H1 (cell line): ENCODE measurements around the gene UVRAG. TPM values are rescaled to one million over a fixed set of nuclear protein-coding genes. Genes with fewer than 3 reads are reported as not detected.

Experiments
- CTCF ChIA-PET: fragments of 300-600 bp; sonication (Branson Sonifier 250); formaldehyde crosslinking; loops from one replicate; lab custom pipeline; 2021; ENCODE audit not compliant: partially characterized antibody; lab: Charles Lee
- POLR2A ChIA-PET: fragments of 300-600 bp; sonication (Branson Sonifier 250); formaldehyde crosslinking; loops from one replicate; lab custom pipeline; 2021; ENCODE audit warnings: inconsistent platforms; ENCODE audit not compliant: partially characterized antibody; lab: Charles Lee
- DNase-seq, 2 experiments: peaks; one replicate each; pipeline versions ENCODE4 v3.0.0 to v3.0.0-alpha.2; 2010 to 2022; ENCODE audit warnings: low spot score in 2 of 2, low read depth in 1 of 2, mixed read lengths in 1 of 2
- FAIRE-seq: peaks from 2 replicates; lab custom pipeline; 2011; peaks lifted over from hg19 to GRCh38; lab: Jason Lieb, UNC
- H2AFZ ChIP-seq: 2 replicates; pipeline ENCODE4 v1.8.1; 2012; ENCODE audit warnings: low read length, inconsistent platforms
- H2AK5ac ChIP-seq: 2 replicates; pipeline ENCODE4 v1.6.1; 2013; ENCODE audit warnings: low read depth, low read length
- H2BK120ac ChIP-seq: replicated peaks from 2 replicates; pipeline ENCODE3; 2013; ENCODE audit warnings: low read depth, low read length, inconsistent platforms
- H2BK12ac ChIP-seq: 2 replicates; pipeline ENCODE4 v1.6.1; 2013; ENCODE audit warnings: low read depth, low read length
- H2BK15ac ChIP-seq: 2 replicates; pipeline ENCODE4 v1.6.1; 2013; ENCODE audit warnings: low read length
- H2BK20ac ChIP-seq: 2 replicates; pipeline ENCODE4 v1.6.1; 2013; ENCODE audit warnings: low read length
- H2BK5ac ChIP-seq: 2 replicates; pipeline ENCODE4 v1.6.1; 2013; ENCODE audit warnings: low read depth, low read length
- H3K14ac ChIP-seq: 2 replicates; pipeline ENCODE4 v1.6.1; 2013; ENCODE audit warnings: inconsistent platforms; ENCODE audit not compliant: insufficient read length
- H3K18ac ChIP-seq: 2 replicates; pipeline ENCODE4 v1.6.1; 2013; ENCODE audit warnings: low read length; ENCODE audit errors: extremely low read depth
- H3K23ac ChIP-seq: 2 replicates; pipeline ENCODE4 v1.6.1; 2013; ENCODE audit warnings: inconsistent platforms; ENCODE audit not compliant: insufficient read length
- H3K23me2 ChIP-seq: 2 replicates; pipeline ENCODE4 v1.6.1; 2013; ENCODE audit warnings: low read depth, low read length
- H3K27ac ChIP-seq: 2 replicates; pipeline ENCODE4 v1.6.1; 2011; ENCODE audit warnings: low read depth, low read length, inconsistent platforms
- H3K27me3 ChIP-seq, 4 experiments: replicated peaks in 1 of 4; 1 replicate in 1 of 4; 2 replicates in 3 of 4; pipeline versions ENCODE4 v1.6.1 to v1.8.1; 2011 to 2013; ENCODE audit warnings: low read length in 3 of 4, mild to moderate bottlenecking in 3 of 4, inconsistent platforms in 2 of 4, mixed read lengths in 2 of 4, moderate library complexity in 1 of 4; ENCODE audit not compliant: control insufficient read depth in 3 of 4, insufficient read depth in 3 of 4; ENCODE audit errors: extremely low read depth in 1 of 4
- H3K36me3 ChIP-seq, 4 experiments: 2 replicates each; pipeline versions ENCODE4 v1.6.1 to v1.8.1; 2011 to 2013; ENCODE audit warnings: mild to moderate bottlenecking in 4 of 4, low read length in 3 of 4, moderate library complexity in 2 of 4, control low read depth in 1 of 4, inconsistent platforms in 1 of 4; ENCODE audit not compliant: insufficient read depth in 4 of 4, control insufficient read depth in 2 of 4
- H3K4ac ChIP-seq: replicated peaks from 2 replicates; pipeline ENCODE3; 2013; ENCODE audit warnings: low read length, low read depth, mixed read lengths, inconsistent platforms; ENCODE audit not compliant: insufficient read length
- H3K4me1 ChIP-seq, 4 experiments: replicated peaks in 1 of 4; 1 replicate in 1 of 4; 2 replicates in 3 of 4; pipeline versions ENCODE4 v1.6.1 to v1.8.1; 2011 to 2013; ENCODE audit warnings: low read length in 3 of 4, inconsistent platforms in 2 of 4, mixed read lengths in 1 of 4; ENCODE audit not compliant: insufficient read depth in 4 of 4, control insufficient read depth in 3 of 4
- H3K4me2 ChIP-seq, 2 experiments: 2 replicates each; pipeline versions ENCODE4 v1.6.1 to v1.8.1; 2011 to 2013; ENCODE audit warnings: low read depth in 2 of 2, low read length in 2 of 2, control low read depth in 1 of 2, inconsistent platforms in 1 of 2, mild to moderate bottlenecking in 1 of 2; ENCODE audit not compliant: insufficient read depth in 1 of 2
- H3K4me3 ChIP-seq, 4 experiments: fragments of 200-600, 300-600 bp in 1 of 4; sonication (generic), shearing (Covaris generic), sonication (Bioruptor Twin) in 1 of 4; 2 replicates each; pipeline versions ENCODE4 v1.5.1 to v1.8.1; 2011 to 2016; ENCODE audit warnings: low read length in 4 of 4, low read depth in 3 of 4, control low read depth in 2 of 4, inconsistent platforms in 2 of 4, mild to moderate bottlenecking in 2 of 4, mixed read lengths in 1 of 4, moderate library complexity in 1 of 4; ENCODE audit not compliant: insufficient read depth in 2 of 4; ENCODE audit errors: extremely low read depth in 1 of 4
- H3K56ac ChIP-seq: replicated peaks from 2 replicates; pipeline ENCODE3; 2013; ENCODE audit warnings: low read depth, mild to moderate bottlenecking, mixed read lengths, low read length, inconsistent platforms; ENCODE audit not compliant: insufficient read length
- H3K79me1 ChIP-seq: 2 replicates; pipeline ENCODE4 v1.6.1; 2013; ENCODE audit warnings: low read depth, low read length, control low read depth
- H3K79me2 ChIP-seq, 2 experiments: 2 replicates each; pipeline versions ENCODE4 v1.6.1 to v1.8.1; 2012 to 2013; ENCODE audit warnings: low read length in 2 of 2, mild to moderate bottlenecking in 2 of 2, inconsistent platforms in 1 of 2; ENCODE audit not compliant: insufficient read depth in 2 of 2, control insufficient read depth in 1 of 2
- H3K9ac ChIP-seq, 4 experiments: replicated peaks in 1 of 4; 1 replicate in 1 of 4; 2 replicates in 3 of 4; pipeline versions ENCODE4 v1.6.1 to v1.8.1; 2011 to 2013; ENCODE audit warnings: low read depth in 3 of 4, low read length in 3 of 4, control low read depth in 2 of 4, mild to moderate bottlenecking in 2 of 4, moderate library complexity in 2 of 4, inconsistent platforms in 1 of 4; ENCODE audit errors: extremely low read depth in 1 of 4
- H3K9me3 ChIP-seq, 2 experiments: 2 replicates each; pipeline versions ENCODE4 v1.6.1 to v1.8.1; 2012 to 2013; ENCODE audit warnings: mild to moderate bottlenecking in 2 of 2, moderate library complexity in 2 of 2, control low read depth in 1 of 2, inconsistent platforms in 1 of 2, low read depth in 1 of 2, low read length in 1 of 2, mixed read lengths in 1 of 2; ENCODE audit not compliant: insufficient read depth in 2 of 2
- H4K20me1 ChIP-seq, 2 experiments: replicated peaks in 1 of 2; 2 replicates each; pipeline versions ENCODE3 to v1.8.1; 2011 to 2013; ENCODE audit warnings: inconsistent platforms in 2 of 2, low read length in 2 of 2, mild to moderate bottlenecking in 1 of 2; ENCODE audit not compliant: insufficient read depth in 2 of 2, control insufficient read depth in 1 of 2
- H4K5ac ChIP-seq: 2 replicates; pipeline ENCODE4 v1.6.1; 2013; ENCODE audit warnings: low read length, low read depth, mixed read lengths, inconsistent platforms; ENCODE audit not compliant: insufficient read length
- H4K8ac ChIP-seq: 2 replicates; pipeline ENCODE4 v1.8.0; 2013; ENCODE audit warnings: mild to moderate bottlenecking, moderate library complexity, low read length, inconsistent platforms; ENCODE audit not compliant: insufficient read depth; ENCODE audit errors: extremely low read depth
- H4K91ac ChIP-seq: replicated peaks from 2 replicates; pipeline ENCODE3; 2013; ENCODE audit warnings: low read length, mixed read lengths, inconsistent platforms; ENCODE audit not compliant: insufficient read length
- CBX8 ChIP-seq: fragments of 300-800, 300-1000 bp; sonication (generic); IDR thresholded peaks from 2 replicates; pipeline ENCODE4 v1.7.1; 2016; ENCODE audit warnings: low read depth, low read length, borderline replicate concordance
- CREB1 ChIP-seq: IDR thresholded peaks from 2 replicates; pipeline ENCODE4 v1.6.1; 2012; ENCODE audit warnings: inconsistent platforms
- CTCF ChIP-seq, 3 experiments: IDR thresholded peaks; 1 replicate in 2 of 3; 2 replicates in 1 of 3; pipeline versions ENCODE4 v1.5.1 to v1.6.1; 2011; ENCODE audit warnings: low read length in 3 of 3, mild to moderate bottlenecking in 3 of 3, inconsistent platforms in 2 of 3, low read depth in 1 of 3, moderate library complexity in 1 of 3; ENCODE audit not compliant: insufficient read depth in 1 of 3; ENCODE audit errors: control extremely low read depth in 1 of 3
- JUND ChIP-seq: IDR thresholded peaks from 2 replicates; pipeline ENCODE4 v1.6.1; 2011; ENCODE audit warnings: mild to moderate bottlenecking, improper control_type of control experiment, low read length
- KDM1A ChIP-seq: fragments of 200-600, 300-600 bp; sonication (generic); IDR thresholded peaks from 2 replicates; pipeline ENCODE4 v1.7.1; 2016; ENCODE audit warnings: mild to moderate bottlenecking, low read length, borderline replicate concordance
- KDM5A ChIP-seq: fragments of 200-600 bp; IDR thresholded peaks from 2 replicates; pipeline ENCODE4 v1.7.1; 2012; ENCODE audit warnings: mild to moderate bottlenecking, low read length, inconsistent platforms, mixed read lengths
- NANOG ChIP-seq: IDR thresholded peaks from 2 replicates; pipeline ENCODE4 v1.6.1; 2011; ENCODE audit warnings: low read length, low read depth, mild to moderate bottlenecking, inconsistent platforms; ENCODE audit not compliant: insufficient read depth, poor library complexity, severe bottlenecking
- RBBP5 ChIP-seq: IDR thresholded peaks from 2 replicates; pipeline ENCODE4 v1.7.1; 2012; ENCODE audit warnings: low read depth, mild to moderate bottlenecking, inconsistent platforms, low read length, moderate library complexity, borderline replicate concordance
- SAP30 ChIP-seq: fragments of 300-600 bp; sonication (generic); IDR thresholded peaks from 2 replicates; pipeline ENCODE4 v1.7.1; 2012; ENCODE audit warnings: low read length, moderate library complexity, mild to moderate bottlenecking, inconsistent platforms; ENCODE audit not compliant: insufficient read depth, insufficient replicate concordance
- SIRT6 ChIP-seq: IDR thresholded peaks from one replicate; pipeline ENCODE4 v1.7.1; 2012; ENCODE audit warnings: low read length, inconsistent platforms
- SP2 ChIP-seq: IDR thresholded peaks from 2 replicates; pipeline ENCODE4 v1.6.1; 2012; ENCODE audit warnings: mild to moderate bottlenecking, low read length, inconsistent platforms
- ZNF274 ChIP-seq: IDR thresholded peaks from 2 replicates; pipeline ENCODE4 v1.7.0; 2012; ENCODE audit warnings: low read length, borderline replicate concordance; ENCODE audit errors: extremely low read depth
- WGBS, 2 experiments: shearing (Covaris generic) in 1 of 2; methylation state at CpG; one replicate each; pipeline versions ENCODE4 v1.1.6 to v1.1.7; 2013 to 2015; ENCODE audit warnings: low lambda C conversion rate in 2 of 2, mixed read lengths in 2 of 2, inconsistent platforms in 1 of 2, low coverage in 1 of 2, missing lambda C conversion rate in 1 of 2; ENCODE audit not compliant: insufficient replicate concordance in 2 of 2, insufficient coverage in 1 of 2, insufficient read length in 1 of 2; ENCODE audit errors: extremely low coverage in 1 of 2, missing lambda C conversion rate in 1 of 2; 5-methylcytosine and 5-hydroxymethylcytosine counted together
- polyA plus RNA-seq, 7 experiments: library from polyadenylated mRNA; depleted of rRNA in 3 of 7; stranded (reverse) in 5 of 7; unstranded in 2 of 7; fragments of >200 nt in 5 of 7; fragments of 200-250 nt in 2 of 7; gene quantifications; 1 replicate in 5 of 7; 2 replicates in 1 of 7; 4 replicates in 1 of 7; pipeline versions ENCODE4 v1.2.1 to v1.2.3, GENCODE V29; 2011 to 2013; ENCODE audit warnings: missing spikeins in 2 of 7, mixed read lengths in 2 of 7
- total RNA-seq: library from RNA; stranded (reverse); fragmentation: NEBNext Ultra II Directional; extraction: Animal tissue kit (Norgen Biotek cat#: 25700); gene quantifications from 2 replicates; pipeline ENCODE4 v1.2.1, GENCODE V29; 2021

UVRAG gene
- total and polyA plus RNA-seq, 2 of the 8 experiments (the other 6 are each of a cell fraction or from before 2014, with no cell fraction given), result 5.5 to 14.7 TPM

DNA sequence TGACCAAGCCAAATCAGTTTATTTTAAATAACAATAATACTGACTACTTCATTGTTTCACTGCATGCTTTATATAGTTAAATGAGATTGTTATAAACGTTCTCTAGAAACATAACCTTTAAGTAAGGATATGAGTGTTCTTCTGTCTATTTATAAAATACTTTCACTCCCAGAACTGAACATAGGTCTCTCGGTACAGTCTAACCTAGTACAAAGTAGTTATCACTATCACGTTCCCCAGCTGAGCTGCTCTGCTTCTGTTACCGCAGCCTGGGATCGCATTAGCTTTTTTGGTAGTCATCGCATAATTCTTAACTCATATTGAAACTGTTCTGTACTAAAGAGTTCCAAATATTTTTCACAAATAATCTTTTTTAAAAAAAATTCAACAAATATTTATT lies 247.7 kb downstream of the UVRAG start:
- Histone ChIP-seq H4K91ac (no peak overlapping the region), H3K23ac (no peak overlapping the region)
- TF ChIP-seq CREB1 (no peak), SIRT6 (no peak), ZNF274 (no peak), KDM5A (no peak), KDM1A (no peak), CBX8 (no peak), SAP30 (no peak), RBBP5 (no peak), SP2 (no peak), CTCF (IDR thresholded peaks at IDR 0.05; ENCODE audit: control extremely low read depth in 1 of 3, insufficient read depth in 1 of 3, low read depth in 1 of 3, low read length in 3 of 3) (no peak), JUND (no peak), NANOG (no peak)

More for the DNA sequence above, 247.7 kb downstream of the UVRAG start:
- Histone ChIP-seq H3K4me1 (peaks cover 0 to 11% (median under 1%) of the 10 kb centered on the region in 4 experiments; a peak in 3 of 7 replicates), H4K20me1 (peaks cover 0 to 1% of the 10 kb centered on the region in 2 experiments), H3K4ac (no peak overlapping the region), H2BK12ac (no peak overlapping the region), H2BK5ac (no peak overlapping the region), H3K79me1 (no peaks in the 10 kb centered on the region), H2BK15ac (no peak overlapping the region), H3K18ac (no peak overlapping the region), H3K4me3 (no peak overlapping the region), H3K56ac (no peak overlapping the region), H4K5ac (no peak overlapping the region), H3K36me3 (peaks cover 0 to 7% (median 3%) of the 10 kb centered on the region in 4 experiments; a peak in 3 of 8 replicates), H2AFZ (no peak overlapping the region), H4K8ac (no peak overlapping the region), H3K23me2 (no peaks in the 10 kb centered on the region), H3K14ac (no peak overlapping the region), H3K79me2 (no peaks in the 10 kb centered on the region), H3K9me3 (peaks cover 0 to 6% of the 10 kb centered on the region in 2 experiments; a peak in 1 of 4 replicates), H2BK120ac (no peak overlapping the region), H3K27me3 (no peaks in the 10 kb centered on the region), H3K27ac (no peak overlapping the region), H3K4me2 (no peak overlapping the region), H3K9ac (no peak overlapping the region), H2BK20ac (no peak overlapping the region), H2AK5ac (no peak overlapping the region)
- WGBS, 2 experiments, result 84% methylated on average over 6 of the region's 6 CpGs; no CpG with 5 or more reads in 1 of the 2 experiments
- FAIRE-seq (no peak), DNase-seq (no peak)
- CTCF ChIA-PET, result no interaction called here
- POLR2A ChIA-PET, result no interaction called here
